Osteoblast (primary cell): ENCODE measurements around the gene ADAMTS13. TPM values are rescaled to one million over a fixed set of nuclear protein-coding genes. Genes with fewer than 3 reads are reported as not detected.
"Not testable (repeated sequence)": the region's sequence is repeated elsewhere in the genome, so short reads cannot be mapped to it uniquely, and the experiment has no call there.

ENCODE experiments used
- DNase-seq: peaks from one replicate; pipeline ENCODE4 v3.0.0; 2011; ENCODE audit warnings: low spot score, mixed read lengths; ENCODE audit not compliant: insufficient read length; ENCODE audit errors: missing footprints
- H2AFZ ChIP-seq: 2 replicates; pipeline ENCODE4 v1.6.0; 2011; ENCODE audit warnings: mild to moderate bottlenecking, low read length
- H3K27ac ChIP-seq: 2 replicates; pipeline ENCODE4 v1.5.1; 2011; ENCODE audit warnings: mild to moderate bottlenecking, low read depth, low read length, moderate library complexity
- H3K27me3 ChIP-seq: 2 replicates; pipeline ENCODE4 v1.6.0; 2012; ENCODE audit warnings: mild to moderate bottlenecking, control low read depth, inconsistent platforms, low read length, moderate library complexity; ENCODE audit not compliant: insufficient read depth
- H3K36me3 ChIP-seq: 2 replicates; pipeline ENCODE4 v1.5.1; 2011; ENCODE audit warnings: mild to moderate bottlenecking, low read length, control low read depth, moderate library complexity; ENCODE audit not compliant: insufficient read depth
- H3K4me1 ChIP-seq: 2 replicates; pipeline ENCODE4 v1.5.1; 2011; ENCODE audit warnings: mild to moderate bottlenecking, low read length, control low read depth, moderate library complexity; ENCODE audit not compliant: insufficient read depth
- H3K4me2 ChIP-seq: 2 replicates; pipeline ENCODE4 v1.6.0; 2011; ENCODE audit warnings: mild to moderate bottlenecking, low read length; ENCODE audit not compliant: insufficient read depth
- H3K4me3 ChIP-seq: fragments of 200-600 bp; sonication (generic); 3 replicates; pipeline ENCODE4 v1.5.1; 2012; ENCODE audit warnings: mild to moderate bottlenecking, low read length, inconsistent platforms; ENCODE audit not compliant: insufficient read depth
- H3K79me2 ChIP-seq: 2 replicates; pipeline ENCODE4 v1.6.0; 2012; ENCODE audit warnings: mild to moderate bottlenecking, low read length, control low read depth, inconsistent platforms; ENCODE audit not compliant: insufficient read depth
- H3K9me3 ChIP-seq: 2 replicates; pipeline ENCODE4 v1.5.1; 2011; ENCODE audit warnings: low read depth, low read length, control low read depth
- H4K20me1 ChIP-seq: 2 replicates; pipeline ENCODE4 v1.6.0; 2012; ENCODE audit warnings: mild to moderate bottlenecking, low read length, control low read depth; ENCODE audit not compliant: insufficient read depth
- CTCF ChIP-seq: IDR thresholded peaks from 2 replicates; pipeline ENCODE4 v1.5.1; 2011; ENCODE audit warnings: mild to moderate bottlenecking, low read depth, low read length, moderate library complexity; ENCODE audit errors: extremely low read depth
- total RNA-seq: library from RNA; depleted of rRNA; stranded (reverse); fragments of >200 nt; gene quantifications from 2 replicates; pipeline ENCODE4 v1.2.3, GENCODE V29; 2012

Gene ADAMTS13
- total RNA-seq, 1 donor: 1.4 TPM

- no peaks in the 10 kb centered on the region for H3K4me1 ChIP-seq
These were observed 23.3 kb downstream of the ADAMTS13 start for GRCh38 chr9:133445293-133445969.

GRCh38 chr9:133448487-133448972, 26.4 kb downstream of the ADAMTS13 start:
- no peak for TF ChIP-seq CTCF
- no peak for DNase-seq
- no peak overlapping the region for H3K27ac ChIP-seq
- no peak overlapping the region for H3K4me3 ChIP-seq
- H3K4me1 ChIP-seq: no peaks in the 10 kb centered on the region
- no peaks in the 10 kb centered on the region for H3K27me3 ChIP-seq
- H2AFZ ChIP-seq: no peak overlapping the region
- H3K36me3 ChIP-seq: no peaks in the 10 kb centered on the region
- no peaks in the 10 kb centered on the region for H4K20me1 ChIP-seq
- H3K9me3 ChIP-seq: no peaks in the 10 kb centered on the region
- no peaks in the 10 kb centered on the region for H3K79me2 ChIP-seq
- no peak overlapping the region for H3K4me2 ChIP-seq

More at GRCh38 chr9:133445293-133445969, 23.3 kb downstream of the ADAMTS13 start:
- no peak overlapping the region for H3K27ac ChIP-seq
- no peaks in the 10 kb centered on the region for H3K27me3 ChIP-seq
- H4K20me1 ChIP-seq: no peaks in the 10 kb centered on the region
- no peak overlapping the region for H2AFZ ChIP-seq
- no peaks in the 10 kb centered on the region for H3K79me2 ChIP-seq
- H3K9me3 ChIP-seq: no peaks in the 10 kb centered on the region
- no peak for TF ChIP-seq CTCF
- DNase-seq: no peak
- no peaks in the 10 kb centered on the region for H3K36me3 ChIP-seq
- H3K4me2 ChIP-seq: no peak overlapping the region
- no peak overlapping the region for H3K4me3 ChIP-seq

GRCh38 chr9:133449760-133450159, 27.6 kb downstream of the ADAMTS13 start:
- DNase-seq: no peak
- Histone ChIP-seq H3K36me3 (no peaks in the 10 kb centered on the region), H3K4me3 (no peak overlapping the region), H3K9me3 (no peaks in the 10 kb centered on the region), H3K4me2 (no peak overlapping the region), H3K27ac (no peak overlapping the region), H3K27me3 (no peaks in the 10 kb centered on the region), H3K79me2 (no peaks in the 10 kb centered on the region), H4K20me1 (no peaks in the 10 kb centered on the region), H2AFZ (no peak overlapping the region), H3K4me1 (no peaks in the 10 kb centered on the region)
- TF ChIP-seq CTCF: no peak

GRCh38 chr9:133451865-133452264, 29.7 kb downstream of the ADAMTS13 start:
- H2AFZ ChIP-seq, H3K9me3 ChIP-seq, H4K20me1 ChIP-seq, H3K36me3 ChIP-seq, H3K4me3 ChIP-seq, H3K4me2 ChIP-seq, DNase-seq, H3K4me1 ChIP-seq, H3K79me2 ChIP-seq, H3K27me3 ChIP-seq, H3K27ac ChIP-seq: not testable (repeated sequence)
